Ovary (tissue), 9 donors: ENCODE data around the gene OTUD7B. TPM values are rescaled to one million over a fixed set of nuclear protein-coding genes. Genes with fewer than 3 reads are reported as not detected.
A peak's percentile ranks its signal among the peaks of the same experiment; 100 is the strongest.

Source experiments
- DNase-seq, 5 donors: peaks; one replicate each; pipeline ENCODE4 v3.0.0-alpha.2; 2019 to 2020
- H3K27ac ChIP-seq, 2 donors: fragments of 200-600 bp; one replicate each; pipeline versions ENCODE4 v1.5.1 to v1.8.0; 2019 to 2022
- H3K27me3 ChIP-seq: fragments of 200-600 bp; one replicate; pipeline ENCODE4 v1.8.0; 2022
- H3K36me3 ChIP-seq: fragments of 200-600 bp; sonication (generic); one replicate; pipeline ENCODE4 v1.5.1; 2019
- H3K4me1 ChIP-seq: one replicate; pipeline ENCODE4 v1.8.1; 2013; ENCODE audit warnings: mild to moderate bottlenecking, moderate library complexity; ENCODE audit not compliant: insufficient read depth
- H3K4me3 ChIP-seq: fragments of 200-600 bp; sonication (generic); one replicate; pipeline ENCODE4 v1.5.1; 2017
- H3K9me3 ChIP-seq, 2 donors: fragments of 200-600 bp in 1 of 2; sonication (generic) in 1 of 2; one replicate each; pipeline versions ENCODE4 v1.5.1 to v1.8.1; 2013 to 2019; ENCODE audit warnings: mild to moderate bottlenecking in 1 of 2, moderate library complexity in 1 of 2
- CTCF ChIP-seq, 3 donors: fragments of 450-650 bp in 2 of 3; fragments of 200-600 bp in 1 of 3; IDR thresholded peaks; one replicate each; pipeline versions ENCODE4 v1.5.1 to v1.8.0; 2016 to 2022; ENCODE audit warnings: antibody characterized with exemption in 3 of 3, mild to moderate bottlenecking in 1 of 3
- EP300 ChIP-seq: sonication (generic); formaldehyde crosslinking; IDR thresholded peaks from one replicate; pipeline ENCODE4 v1.6.1; 2017; ENCODE audit warnings: antibody characterized with exemption
- POLR2A ChIP-seq: fragments of 450-650 bp; IDR thresholded peaks from one replicate; pipeline ENCODE4 v1.6.1; 2017; ENCODE audit warnings: antibody characterized with exemption, mild to moderate bottlenecking, moderate library complexity
- WGBS, 3 donors: extraction: QIAGEN DNeasy Blood & Tissue Kit in 1 of 3; methylation state at CpG; one replicate each; pipeline versions ENCODE4 v1.1.5 to v1.1.7; 2013 to 2017; 5-methylcytosine and 5-hydroxymethylcytosine counted together
- intact Hi-C, 4 donors: fragments of 100-400 bp; cut with DNase I; formaldehyde crosslinking; loops; one replicate each; pipeline versions ENCODE4 v1.11.0 to v1.15.1; 2022 to 2023
- polyA plus RNA-seq, 2 donors: library from polyadenylated mRNA; stranded (reverse); fragments of 200-250 nt in 1 of 2; fragments of 350-450 nt in 1 of 2; fragmentation: Illumina TruSeq in 1 of 2; extraction: RNeasy Lipid Tissue Mini Kit (QIAGEN cat#74804) in 1 of 2; gene quantifications; one replicate each; pipeline ENCODE4 v1.2.3, GENCODE V29; 2013 to 2014
- total RNA-seq, 7 donors: library from RNA; depleted of rRNA in 2 of 7; stranded (reverse); fragments of >200 nt in 2 of 7; fragmentation: NEBNext Ultra II Directional in 3 of 7; extraction: Animal tissue kit (Norgen Biotek cat#: 25700) in 3 of 7; gene quantifications; one replicate each; pipeline versions ENCODE4 v1.1.0 to v1.2.4, GENCODE V29; 2016 to 2023
- donor health status: DM: no; HTN: no; CAD: no; lungs with moderate emphysema.
- donor health status: DM: no; HTN: no; CAD: no.
- donor health status: Bipolar disorder and iron deficiency.
- donor health status: DM: yes; HTN: yes; CAD: no.
- donor health status: DM: no; HTN: no; CAD: no.
- donor health status: DM: yes; HTN: yes; CAD: no.

The OTUD7B gene
- total and polyA plus RNA-seq, 9 donors = 9.4 to 40.1 (median 28.8) TPM

- H3K27ac ChIP-seq = no peak overlapping the region
Observed at GRCh38 chr1:149993764-149994163, 16.8 kb downstream of the OTUD7B start.

GRCh38 chr1:149993181-149993580 is 17.3 kb downstream of the OTUD7B start:
- Histone ChIP-seq H3K27ac (no peak overlapping the region), H3K36me3 (no peaks in the 10 kb centered on the region), H3K4me3 (no peak overlapping the region), H3K4me1 (peaks cover 5% of the 10 kb centered on the region), H3K27me3 (no peaks in the 10 kb centered on the region), H3K9me3 (no peaks in the 10 kb centered on the region)
- 61 to 83% (median 81%) methylated on average over 1 of the region's 1 CpG for WGBS, 3 donors
- intact Hi-C loops = no loop called here
- no peak for TF ChIP-seq CTCF (IDR thresholded peaks at IDR 0.05)
- TF ChIP-seq EP300 = no peak
- TF ChIP-seq POLR2A = no peak
- no peak for DNase-seq

More at GRCh38 chr1:149993764-149994163, 16.8 kb downstream of the OTUD7B start:
- TF ChIP-seq EP300 (no peak), POLR2A (no peak), CTCF (IDR thresholded peaks at IDR 0.05) (no peak)
- no peaks in the 10 kb centered on the region for H3K36me3 ChIP-seq
- H3K27me3 ChIP-seq = no peaks in the 10 kb centered on the region
- H3K4me1 ChIP-seq = peaks cover 5% of the 10 kb centered on the region
- intact Hi-C loops = no loop called here
- no peak overlapping the region for H3K4me3 ChIP-seq
- DNase-seq = no peak
- H3K9me3 ChIP-seq = no peaks in the 10 kb centered on the region

GRCh38 chr1:149987297-149987595 is 23.3 kb downstream of the OTUD7B start:
- 80 to 97% (median 89%) methylated on average over 1 of the region's 1 CpG for WGBS, 3 donors
- Histone ChIP-seq H3K36me3 (no peaks in the 10 kb centered on the region), H3K27ac (peak overlapping the region in 1 of 2 donors; percentile 17), H3K9me3 (no peaks in the 10 kb centered on the region), H3K4me3 (no peak overlapping the region), H3K4me1 (peaks cover 8% of the 10 kb centered on the region), H3K27me3 (no peaks in the 10 kb centered on the region)
- intact Hi-C loops = no loop called here
- no peak for DNase-seq
- TF ChIP-seq POLR2A (no peak), CTCF (IDR thresholded peaks at IDR 0.05) (no peak), EP300 (no peak)

GRCh38 chr1:149986486-149987296 is 23.8 kb downstream of the OTUD7B start:
- Histone ChIP-seq H3K4me3 (no peak overlapping the region), H3K9me3 (no peaks in the 10 kb centered on the region), H3K27ac (peak overlapping the region in 1 of 2 donors; percentile 17), H3K27me3 (no peaks in the 10 kb centered on the region), H3K36me3 (no peaks in the 10 kb centered on the region), H3K4me1 (peaks cover 8% of the 10 kb centered on the region)
- WGBS, 3 donors = 32 to 38% (median 37%) methylated on average over 4 of the region's 4 CpGs
- intact Hi-C loops = no loop called here
- no peak for DNase-seq
- no peak for TF ChIP-seq CTCF (IDR thresholded peaks at IDR 0.05)
- no peak for TF ChIP-seq EP300
- TF ChIP-seq POLR2A = no peak
